AG04449 (cell line): ENCODE results near the gene PTGES3L.
A peak's percentile ranks its signal among the peaks of the same experiment; 100 is the strongest.
"Not testable (repeated sequence)": the region's sequence is repeated elsewhere in the genome, so short reads cannot be mapped to it uniquely, and the experiment has no call there.

ENCODE experiments used
- CTCF ChIA-PET: fragments of 350-600 bp; formaldehyde crosslinking; extraction: SDS; loops from one replicate; lab custom pipeline; 2021; ENCODE audit warnings: antibody characterized with exemption; lab: Yijun Ruan, JAX
- POLR2A ChIA-PET: fragments of 400-600, 350-600 bp; formaldehyde crosslinking; extraction: SDS; loops from one replicate; lab custom pipeline; 2020; ENCODE audit warnings: antibody characterized with exemption, inconsistent platforms; lab: Yijun Ruan, JAX
- DNase-seq: peaks from one replicate; pipeline ENCODE4 v3.0.0-alpha.2; 2010; ENCODE audit warnings: low read depth, low spot score
- H3K4me3 ChIP-seq: 2 replicates; pipeline ENCODE4 v1.5.1; 2011; ENCODE audit warnings: low read depth, mild to moderate bottlenecking, control low read depth, low read length
- TF ChIP-seq, protein P1 (sequence below): IDR thresholded peaks from one replicate; pipeline ENCODE4 v1.5.1; 2011; ENCODE audit warnings: mild to moderate bottlenecking, moderate library complexity, low read length, control low read depth, inconsistent platforms; ENCODE audit not compliant: insufficient read depth; ENCODE audit errors: missing control alignments

The PTGES3L gene

DNA sequence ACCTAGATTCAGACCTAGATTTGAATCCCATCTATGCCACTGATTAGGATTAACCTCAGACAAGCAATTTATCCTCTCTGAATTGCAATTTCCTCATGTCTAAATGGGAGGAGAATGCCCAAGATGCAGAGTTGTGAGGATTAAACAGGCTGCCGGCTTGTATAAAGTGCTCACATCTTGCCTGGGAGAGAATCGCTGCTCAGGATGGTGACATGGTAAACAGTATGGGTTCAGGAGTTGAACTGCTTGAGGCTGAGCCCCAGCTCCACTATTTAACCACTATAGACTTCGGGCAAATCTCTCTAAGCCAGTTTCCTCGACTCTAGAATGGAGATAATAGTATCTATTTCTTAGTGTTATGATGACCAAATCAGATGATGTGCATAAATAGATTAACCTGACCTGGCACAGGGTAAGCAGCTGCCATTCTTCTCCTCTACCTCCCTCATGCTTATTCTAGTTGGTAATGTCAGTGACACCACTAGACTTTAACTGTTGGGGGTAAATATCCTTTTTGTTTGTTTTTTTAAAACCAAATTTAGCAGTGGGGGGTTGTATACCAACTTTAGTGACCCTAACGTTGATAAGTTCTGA lies 17.6 kb upstream of the PTGES3L start:
- ChIA-PET CTCF (interaction anchor here (0.7 to 3.0 kb wide), 27 partner anchors 9 to 419 kb away, joined by 3 to 35 read pairs (median 4); partner anchors contain the start of genes AOC2, BECN1, IFI35 and PTGES3L), POLR2A (interaction anchor here (0.7 to 1.8 kb wide), 15 partner anchors 10 to 318 kb away, joined by 3 to 22 read pairs (median 5); partner anchors contain the start of genes AARSD1, BRCA1, IFI35 and PTGES3L)
- TF ChIP-seq, protein P1, sequence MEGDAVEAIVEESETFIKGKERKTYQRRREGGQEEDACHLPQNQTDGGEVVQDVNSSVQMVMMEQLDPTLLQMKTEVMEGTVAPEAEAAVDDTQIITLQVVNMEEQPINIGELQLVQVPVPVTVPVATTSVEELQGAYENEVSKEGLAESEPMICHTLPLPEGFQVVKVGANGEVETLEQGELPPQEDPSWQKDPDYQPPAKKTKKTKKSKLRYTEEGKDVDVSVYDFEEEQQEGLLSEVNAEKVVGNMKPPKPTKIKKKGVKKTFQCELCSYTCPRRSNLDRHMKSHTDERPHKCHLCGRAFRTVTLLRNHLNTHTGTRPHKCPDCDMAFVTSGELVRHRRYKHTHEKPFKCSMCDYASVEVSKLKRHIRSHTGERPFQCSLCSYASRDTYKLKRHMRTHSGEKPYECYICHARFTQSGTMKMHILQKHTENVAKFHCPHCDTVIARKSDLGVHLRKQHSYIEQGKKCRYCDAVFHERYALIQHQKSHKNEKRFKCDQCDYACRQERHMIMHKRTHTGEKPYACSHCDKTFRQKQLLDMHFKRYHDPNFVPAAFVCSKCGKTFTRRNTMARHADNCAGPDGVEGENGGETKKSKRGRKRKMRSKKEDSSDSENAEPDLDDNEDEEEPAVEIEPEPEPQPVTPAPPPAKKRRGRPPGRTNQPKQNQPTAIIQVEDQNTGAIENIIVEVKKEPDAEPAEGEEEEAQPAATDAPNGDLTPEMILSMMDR, result no peak
- peak overlapping the region; percentile 32 for H3K4me3 ChIP-seq
- no peak for DNase-seq

DNA sequence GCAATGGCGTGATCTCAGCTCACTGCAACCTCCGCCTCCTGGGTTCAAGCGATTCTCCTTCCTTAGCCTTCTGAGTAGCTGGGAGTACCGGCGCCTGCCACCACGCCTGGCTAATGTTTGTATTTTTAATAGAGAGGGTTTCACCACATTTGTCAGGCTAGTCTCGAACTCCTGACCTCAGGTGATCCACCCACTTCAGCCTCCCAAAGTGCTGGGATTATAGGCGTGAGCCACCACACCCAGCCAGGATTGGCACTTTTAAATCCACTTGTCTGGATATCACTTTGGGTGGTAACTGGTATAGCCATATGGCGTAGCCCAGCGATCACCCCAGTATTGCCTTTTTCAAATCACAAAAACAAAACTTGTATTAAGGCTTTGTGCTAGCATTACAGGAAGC lies 14.0 kb upstream of the PTGES3L start:
- H3K4me3 ChIP-seq, POLR2A ChIA-PET, DNase-seq: not testable (repeated sequence)
- CTCF ChIA-PET, result interaction anchor here (1.4 kb wide), 1 partner anchor 150 kb away, joined by 4 read pairs; no protein-coding TSS in a partner anchor

DNA sequence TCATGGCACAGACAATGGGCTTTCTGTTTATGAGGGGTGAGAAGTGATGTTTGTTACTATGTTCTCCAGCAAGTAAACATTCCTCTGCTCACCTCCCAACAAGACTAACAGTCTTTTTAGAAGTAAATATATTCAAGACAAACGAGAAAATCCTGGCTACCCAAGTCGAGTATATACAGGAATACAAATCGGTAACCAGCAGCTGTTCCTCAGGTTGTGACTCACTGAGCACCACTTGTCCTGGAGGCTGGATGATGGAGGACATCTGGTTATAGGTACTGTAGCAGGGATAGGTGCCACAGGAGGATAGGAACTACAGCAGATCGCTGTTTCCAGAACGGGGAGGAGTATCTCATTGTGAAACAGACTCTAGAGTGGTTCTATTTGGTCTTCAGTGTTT lies 13.0 kb upstream of the PTGES3L start:
- TF ChIP-seq, protein P1, result no peak
- no peak overlapping the region for H3K4me3 ChIP-seq
- no peak for DNase-seq
- ChIA-PET CTCF (no interaction called here), POLR2A (interaction anchor here (0.6 kb wide), 1 partner anchor 17 kb away, joined by 3 read pairs; no protein-coding TSS in a partner anchor)

DNA sequence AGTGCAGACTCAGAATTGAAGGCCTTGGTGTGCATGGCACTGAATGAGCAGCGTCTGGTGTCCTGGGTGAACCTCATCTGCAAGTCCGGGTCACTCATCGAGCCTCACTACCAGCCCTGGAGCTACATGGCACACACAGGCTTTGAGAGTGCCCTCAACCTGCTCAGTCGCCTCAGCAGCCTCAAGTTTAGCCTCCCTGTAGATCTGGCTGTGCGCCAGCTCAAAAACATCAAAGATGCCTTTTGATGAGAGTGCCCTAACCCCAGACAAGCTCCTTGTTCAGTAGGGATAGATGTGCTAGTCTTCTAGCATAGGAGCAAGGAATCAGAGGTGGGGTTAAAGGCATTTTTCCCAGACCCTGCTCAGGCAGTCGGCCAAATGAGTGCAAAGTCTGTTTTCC lies 11.6 kb upstream of the PTGES3L start:
- TF ChIP-seq, protein P1, result no peak
- ChIA-PET CTCF (interaction anchor here (0.7 kb wide), 1 partner anchor 148 kb away, joined by 3 read pairs; no protein-coding TSS in a partner anchor), POLR2A (no interaction called here)
- no peak for DNase-seq
- no peak overlapping the region for H3K4me3 ChIP-seq

DNA sequence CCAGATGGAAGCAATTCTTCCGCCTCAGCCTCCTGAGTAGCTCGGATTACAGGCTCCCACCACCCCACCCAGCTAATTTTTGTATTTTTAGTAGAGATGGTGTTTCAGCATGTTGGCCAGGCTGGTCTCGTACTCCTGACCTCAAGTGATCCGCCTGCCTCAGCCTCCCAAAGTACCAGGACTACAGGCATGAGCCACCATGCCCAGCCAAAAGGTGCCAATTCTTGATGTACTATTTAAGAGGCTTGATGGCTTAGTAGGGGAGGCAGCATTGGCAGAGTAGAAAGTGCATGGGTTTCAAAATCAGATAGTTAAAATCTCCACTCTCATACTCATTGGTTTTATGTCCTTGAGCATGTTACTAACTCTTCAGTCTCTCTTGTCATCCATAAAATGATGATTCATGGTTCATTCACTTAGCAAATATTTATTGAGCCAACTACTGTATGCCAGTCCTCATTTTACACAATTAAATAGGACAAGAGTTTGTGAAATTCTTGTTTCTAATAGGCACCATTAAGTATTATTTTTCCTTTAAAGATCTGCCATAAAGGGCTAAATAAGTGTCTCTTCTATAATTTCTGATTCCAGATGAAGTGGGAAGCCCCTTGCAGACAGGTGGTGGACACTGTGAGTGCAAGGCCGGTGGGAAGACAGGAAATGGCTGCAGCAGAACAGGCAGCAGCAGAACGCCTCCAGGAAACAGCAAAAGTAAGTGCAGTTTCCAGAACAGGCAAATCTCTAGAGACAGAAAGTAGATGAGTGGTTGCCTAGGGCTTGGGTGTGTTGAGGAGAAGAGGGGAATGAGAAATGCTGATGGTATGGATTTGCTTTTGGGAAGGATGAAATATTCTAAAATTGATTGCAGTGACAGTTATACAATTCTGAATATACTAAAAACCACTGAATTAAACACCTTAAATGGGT lies 10.1 kb upstream of the PTGES3L start:
- no peak for DNase-seq
- H3K4me3 ChIP-seq, result no peak overlapping the region
- ChIA-PET POLR2A (no interaction called here), CTCF (interaction anchor here (4.5 kb wide), 1 partner anchor 8 kb away, joined by 35 read pairs; the partner anchor contains the start of gene RPL27)
- TF ChIP-seq, protein P1, result no peak

DNA sequence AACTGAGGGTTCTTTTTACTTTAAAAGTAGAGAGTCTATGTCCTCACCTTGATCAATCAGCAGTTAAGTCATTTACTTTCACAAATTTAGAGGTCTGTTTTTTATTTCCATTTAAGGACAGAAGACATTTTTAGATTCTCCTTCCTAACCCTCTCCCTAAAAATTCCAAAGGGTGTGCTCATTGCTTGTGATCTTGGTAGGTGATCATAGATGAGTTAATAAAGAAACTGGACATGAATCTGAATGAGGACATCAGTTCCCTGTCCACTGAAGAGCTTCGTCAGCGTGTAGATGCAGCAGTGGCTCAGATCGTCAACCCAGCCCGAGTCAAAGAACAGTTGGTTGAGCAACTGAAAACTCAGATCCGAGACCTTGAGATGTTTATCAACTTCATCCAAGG lies 9.3 kb upstream of the PTGES3L start:
- CTCF ChIA-PET, result interaction anchor here (4.5 kb wide), 1 partner anchor 9 kb away, joined by 35 read pairs; the partner anchor contains the start of gene RPL27
- H3K4me3 ChIP-seq, result no peak overlapping the region
- POLR2A ChIA-PET, result no interaction called here
- TF ChIP-seq, protein P1, result no peak
- DNase-seq, result no peak
